Renal cortical epithelial cell (primary cell): ENCODE results near the gene POR. TPM values are rescaled to one million over a fixed set of nuclear protein-coding genes. Genes with fewer than 3 reads are reported as not detected.

Experiments
- DNase-seq: peaks from one replicate; pipeline ENCODE4 v3.0.0-alpha.2; 2011; ENCODE audit warnings: low read depth
- total RNA-seq: library from RNA; depleted of rRNA; stranded (reverse); fragments of >200 nt; gene quantifications from 2 replicates; pipeline ENCODE4 v1.2.3, GENCODE V29; 2014

The POR gene
- total RNA-seq, 1 donor from 2014 or later = 82.1 TPM

GRCh38 chr7:75953431-75953830 lies 38.5 kb downstream of the POR start:
- no peak for DNase-seq

GRCh38 chr7:75953931-75954330 lies 39.0 kb downstream of the POR start:
- no peak for DNase-seq

- DNase-seq = no peak
Measured at GRCh38 chr7:75955331-75955955, 40.5 kb downstream of the POR start.

GRCh38 chr7:75957021-75957736 lies 42.2 kb downstream of the POR start:
- no peak for DNase-seq

GRCh38 chr7:75958802-75959543 lies 44.0 kb downstream of the POR start:
- DNase-seq = peak; percentile 18

- no peak for DNase-seq
Measured at GRCh38 chr7:75960372-75960771, 45.4 kb downstream of the POR start.

- no peak for DNase-seq
Measured at GRCh38 chr7:75961218-75961617, 46.3 kb downstream of the POR start.

GRCh38 chr7:75962607-75963380 lies 47.8 kb downstream of the POR start:
- no peak for DNase-seq

GRCh38 chr7:75963381-75963995 lies 48.5 kb downstream of the POR start:
- no peak for DNase-seq

- DNase-seq = no peak
Measured at GRCh38 chr7:75965617-75966016, 50.7 kb downstream of the POR start.

- DNase-seq = no peak
Measured at GRCh38 chr7:75966190-75966961, 51.4 kb downstream of the POR start.

GRCh38 chr7:75967055-75967454 lies 52.1 kb downstream of the POR start:
- DNase-seq = no peak

- no peak for DNase-seq
Measured at GRCh38 chr7:75967487-75967997, 52.6 kb downstream of the POR start.

GRCh38 chr7:75968012-75968411 lies 53.1 kb downstream of the POR start:
- DNase-seq = no peak

GRCh38 chr7:75968561-75969001 lies 53.6 kb downstream of the POR start:
- no peak for DNase-seq

GRCh38 chr7:75969182-75969581 lies 54.2 kb downstream of the POR start:
- DNase-seq = no peak

- no peak for DNase-seq
Measured at GRCh38 chr7:75969704-75970498, 54.9 kb downstream of the POR start.

GRCh38 chr7:75971309-75971960 lies 56.5 kb downstream of the POR start:
- no peak for DNase-seq
